ENCODE results near the gene TCN1.

TCN1 gene

DNA sequence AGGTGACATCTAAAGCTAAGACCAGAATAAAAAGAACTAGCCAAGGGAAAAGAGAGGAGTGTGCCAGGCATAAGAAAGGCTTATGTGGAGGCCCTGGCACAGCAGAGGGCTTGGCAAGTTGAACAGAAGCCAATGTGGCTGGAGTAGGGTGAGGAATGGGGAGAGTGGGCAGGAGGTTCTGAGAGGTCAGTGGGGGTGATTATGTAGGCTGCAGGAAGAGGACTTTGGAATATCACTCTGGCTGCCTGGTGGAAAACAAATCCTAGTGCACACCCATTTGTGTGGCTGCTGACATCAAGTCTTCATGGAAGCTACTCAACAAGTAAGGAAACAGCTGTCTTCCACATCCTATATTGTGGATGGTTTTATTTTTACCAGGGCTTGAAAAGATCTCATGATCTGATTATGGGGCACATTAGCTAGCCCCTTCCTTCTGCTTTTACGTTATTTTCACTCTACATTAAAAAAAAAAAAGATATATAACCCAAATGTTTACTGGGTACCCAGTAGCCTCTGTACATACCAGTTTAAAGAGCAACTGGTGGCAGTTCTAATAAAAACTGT, 59.2 kb downstream of the TCN1 start:
- TF ChIP-seq, protein P1, sequence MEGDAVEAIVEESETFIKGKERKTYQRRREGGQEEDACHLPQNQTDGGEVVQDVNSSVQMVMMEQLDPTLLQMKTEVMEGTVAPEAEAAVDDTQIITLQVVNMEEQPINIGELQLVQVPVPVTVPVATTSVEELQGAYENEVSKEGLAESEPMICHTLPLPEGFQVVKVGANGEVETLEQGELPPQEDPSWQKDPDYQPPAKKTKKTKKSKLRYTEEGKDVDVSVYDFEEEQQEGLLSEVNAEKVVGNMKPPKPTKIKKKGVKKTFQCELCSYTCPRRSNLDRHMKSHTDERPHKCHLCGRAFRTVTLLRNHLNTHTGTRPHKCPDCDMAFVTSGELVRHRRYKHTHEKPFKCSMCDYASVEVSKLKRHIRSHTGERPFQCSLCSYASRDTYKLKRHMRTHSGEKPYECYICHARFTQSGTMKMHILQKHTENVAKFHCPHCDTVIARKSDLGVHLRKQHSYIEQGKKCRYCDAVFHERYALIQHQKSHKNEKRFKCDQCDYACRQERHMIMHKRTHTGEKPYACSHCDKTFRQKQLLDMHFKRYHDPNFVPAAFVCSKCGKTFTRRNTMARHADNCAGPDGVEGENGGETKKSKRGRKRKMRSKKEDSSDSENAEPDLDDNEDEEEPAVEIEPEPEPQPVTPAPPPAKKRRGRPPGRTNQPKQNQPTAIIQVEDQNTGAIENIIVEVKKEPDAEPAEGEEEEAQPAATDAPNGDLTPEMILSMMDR (IDR thresholded peaks at IDR 0.05) = no peak
- Mint-ChIP-seq H3K9me3 (no peaks in the 10 kb centered on the region), H3K4me1 (peaks cover 16% of the 10 kb centered on the region), H3K4me3 (no peak overlapping the region), H3K27ac (no peak overlapping the region), H3K36me3 (ENCODE audit: low read depth) (peaks cover 16% of the 10 kb centered on the region), H3K27me3 (ENCODE audit: low read depth, poor library complexity) (no peaks in the 10 kb centered on the region)
- no peak for DNase-seq

DNA sequence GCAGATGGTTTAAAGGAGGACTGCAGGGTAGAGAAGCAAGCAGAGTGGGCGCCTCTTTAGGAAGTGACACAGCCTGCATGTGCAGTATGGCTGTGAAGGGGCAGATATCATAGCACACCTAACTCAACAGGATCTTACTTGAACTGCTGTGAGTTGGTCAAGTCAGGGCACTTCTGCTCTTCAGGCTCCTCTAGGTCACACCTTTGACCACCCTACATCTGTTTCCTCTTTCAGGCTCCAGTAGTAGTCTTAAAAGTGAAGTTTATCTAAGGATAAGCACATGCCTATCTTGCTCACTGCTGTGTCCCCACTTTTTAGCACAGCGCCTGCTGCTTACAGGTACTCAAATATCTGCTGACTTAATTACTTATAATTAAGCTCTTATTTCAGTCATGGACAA, 62.2 kb downstream of the TCN1 start:
- TF ChIP-seq, protein P1 (IDR thresholded peaks at IDR 0.05) = no peak
- no peaks in the 10 kb centered on the region for H3K4me1 Mint-ChIP-seq
- no peaks in the 10 kb centered on the region for H3K27me3 Mint-ChIP-seq (ENCODE audit: low read depth, poor library complexity)
- H3K27ac Mint-ChIP-seq = no peak overlapping the region
- H3K4me3 Mint-ChIP-seq = no peak overlapping the region
- peaks cover 16% of the 10 kb centered on the region for H3K36me3 Mint-ChIP-seq (ENCODE audit: low read depth)
- H3K9me3 Mint-ChIP-seq = no peaks in the 10 kb centered on the region
- no peak for DNase-seq
